GM12875 (cell line): ENCODE measurements around the gene FBXL20.

Source experiments
- H3K4me3 ChIP-seq: one replicate; pipeline ENCODE4 v1.5.1; 2011; ENCODE audit warnings: low read depth, low read length, control low read depth
- TF ChIP-seq, protein P1 (sequence below): IDR thresholded peaks from 2 replicates; pipeline ENCODE4 v1.5.1; 2011; ENCODE audit warnings: low read depth, mild to moderate bottlenecking, control low read depth, inconsistent platforms, low read length, moderate library complexity, borderline replicate concordance; ENCODE audit not compliant: insufficient read depth

FBXL20 gene

DNA sequence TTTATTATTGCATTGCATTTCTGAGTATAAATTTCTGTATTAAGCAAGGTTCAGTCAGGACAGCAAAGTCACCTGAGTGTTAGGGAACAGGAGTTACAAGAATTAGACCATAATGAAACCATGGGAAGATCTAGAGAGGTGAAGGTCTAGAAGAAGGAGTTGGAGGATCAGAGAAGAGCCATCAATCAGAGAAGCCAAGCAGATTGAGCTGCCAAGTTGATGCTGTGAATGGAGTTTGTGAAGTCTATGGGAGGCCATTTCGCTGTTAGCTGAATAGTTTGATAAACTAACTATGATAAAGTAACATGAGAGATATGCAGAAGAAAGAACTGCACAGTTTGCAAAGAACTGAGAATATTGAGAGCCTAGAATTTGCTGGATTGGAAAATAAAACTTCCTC lies 40.4 kb downstream of the FBXL20 start:
- TF ChIP-seq, protein P1, sequence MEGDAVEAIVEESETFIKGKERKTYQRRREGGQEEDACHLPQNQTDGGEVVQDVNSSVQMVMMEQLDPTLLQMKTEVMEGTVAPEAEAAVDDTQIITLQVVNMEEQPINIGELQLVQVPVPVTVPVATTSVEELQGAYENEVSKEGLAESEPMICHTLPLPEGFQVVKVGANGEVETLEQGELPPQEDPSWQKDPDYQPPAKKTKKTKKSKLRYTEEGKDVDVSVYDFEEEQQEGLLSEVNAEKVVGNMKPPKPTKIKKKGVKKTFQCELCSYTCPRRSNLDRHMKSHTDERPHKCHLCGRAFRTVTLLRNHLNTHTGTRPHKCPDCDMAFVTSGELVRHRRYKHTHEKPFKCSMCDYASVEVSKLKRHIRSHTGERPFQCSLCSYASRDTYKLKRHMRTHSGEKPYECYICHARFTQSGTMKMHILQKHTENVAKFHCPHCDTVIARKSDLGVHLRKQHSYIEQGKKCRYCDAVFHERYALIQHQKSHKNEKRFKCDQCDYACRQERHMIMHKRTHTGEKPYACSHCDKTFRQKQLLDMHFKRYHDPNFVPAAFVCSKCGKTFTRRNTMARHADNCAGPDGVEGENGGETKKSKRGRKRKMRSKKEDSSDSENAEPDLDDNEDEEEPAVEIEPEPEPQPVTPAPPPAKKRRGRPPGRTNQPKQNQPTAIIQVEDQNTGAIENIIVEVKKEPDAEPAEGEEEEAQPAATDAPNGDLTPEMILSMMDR = no peak

DNA sequence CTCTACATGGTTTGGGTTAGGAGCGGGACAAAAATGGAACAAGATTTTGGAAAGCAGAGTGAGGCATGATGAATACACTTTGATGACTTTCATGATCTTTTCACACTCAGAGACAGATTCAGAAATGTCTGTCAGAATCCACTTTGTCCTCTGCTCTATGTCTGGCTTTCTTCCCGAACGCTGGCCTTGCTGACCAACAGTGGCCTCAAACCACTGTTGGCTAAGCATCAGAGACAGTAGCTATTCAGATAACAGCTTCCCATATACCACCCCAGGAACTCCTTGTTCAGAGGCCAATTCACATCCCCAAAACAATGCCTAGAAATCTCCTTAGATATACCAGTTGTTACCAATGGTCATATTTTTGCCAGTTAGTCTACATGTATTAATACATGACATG lies 40.9 kb downstream of the FBXL20 start:
- TF ChIP-seq, protein P1 = no peak
- H3K4me3 ChIP-seq = no peak overlapping the region

More for the DNA sequence above, 40.4 kb downstream of the FBXL20 start:
- H3K4me3 ChIP-seq = no peak overlapping the region

DNA sequence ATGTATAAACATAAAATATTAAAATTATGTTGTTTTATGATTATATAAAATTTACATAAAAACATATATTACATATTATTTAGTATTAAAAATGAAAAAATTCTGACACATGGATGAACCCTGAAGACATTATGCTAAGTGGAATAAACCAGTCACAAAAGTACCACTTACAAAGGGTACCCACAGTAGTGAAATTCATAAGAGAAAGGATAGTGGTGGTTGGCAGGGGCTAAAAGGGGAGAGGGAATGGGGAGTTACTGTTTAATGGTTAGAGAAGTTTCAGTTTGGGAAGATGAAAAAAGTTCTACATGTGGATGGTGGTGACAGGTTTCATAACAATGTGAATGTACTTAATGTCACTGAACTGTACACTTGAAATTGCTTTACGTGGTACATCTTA lies 41.4 kb downstream of the FBXL20 start:
- no peak overlapping the region for H3K4me3 ChIP-seq
- TF ChIP-seq, protein P1 = no peak

DNA sequence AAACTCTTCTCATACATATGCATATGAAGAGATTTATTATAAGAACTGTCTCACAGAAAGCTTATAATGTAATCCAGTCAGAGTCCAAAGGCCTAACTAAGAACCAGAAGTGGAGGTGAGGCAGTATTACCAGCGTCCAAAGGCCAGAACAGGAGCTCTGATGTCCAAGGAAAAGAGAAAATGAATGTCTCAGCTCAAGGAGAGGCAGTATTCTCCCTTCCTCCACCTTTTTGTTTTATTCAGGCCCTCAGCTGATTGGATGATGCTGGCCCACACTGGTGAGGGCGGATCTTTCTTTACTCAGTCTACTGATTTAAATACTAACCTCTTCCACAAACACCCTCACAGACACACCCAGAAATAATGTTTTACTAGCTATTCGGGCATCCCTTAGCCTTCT lies 43.4 kb downstream of the FBXL20 start:
- no peak overlapping the region for H3K4me3 ChIP-seq
- TF ChIP-seq, protein P1 = no peak

DNA sequence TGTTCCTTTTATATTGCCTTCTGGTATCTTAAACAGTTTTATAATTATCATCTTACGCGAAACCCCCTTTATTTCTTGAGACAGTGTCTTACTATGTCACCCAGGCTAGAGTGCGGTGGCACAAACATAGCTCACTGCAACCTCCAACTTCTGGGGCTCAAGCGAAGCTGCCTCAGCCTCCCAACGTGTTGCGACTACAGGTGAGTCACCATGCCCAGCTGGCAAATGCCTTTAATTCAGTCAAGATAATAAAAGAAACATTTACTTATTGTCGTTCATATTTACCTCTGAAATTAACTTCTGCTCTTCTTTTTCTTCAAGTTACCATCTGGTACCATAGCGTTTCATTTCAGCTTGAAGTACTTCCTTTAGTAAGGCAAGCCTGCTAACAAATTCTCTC lies 43.9 kb downstream of the FBXL20 start:
- no peak overlapping the region for H3K4me3 ChIP-seq
- TF ChIP-seq, protein P1 = no peak

DNA sequence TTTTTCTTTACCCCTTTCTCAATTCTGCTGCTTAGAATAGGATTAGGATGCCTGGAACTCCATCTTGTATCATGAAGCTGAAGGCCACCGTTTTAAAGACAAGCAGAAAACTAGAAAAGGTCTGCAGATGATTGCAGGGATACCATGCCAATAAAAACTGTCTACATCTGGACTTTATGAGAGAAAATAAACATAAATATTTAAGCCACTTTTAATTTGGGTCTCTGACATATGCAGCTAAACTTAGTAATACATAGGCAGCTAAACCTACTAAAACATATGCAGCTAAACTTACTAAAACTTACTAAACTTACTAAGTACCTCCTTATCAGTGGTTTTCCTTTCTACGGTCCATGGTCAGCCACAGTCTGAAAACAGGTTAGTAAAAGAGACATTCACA lies 48.4 kb downstream of the FBXL20 start:
- no peak overlapping the region for H3K4me3 ChIP-seq
- TF ChIP-seq, protein P1 = no peak

DNA sequence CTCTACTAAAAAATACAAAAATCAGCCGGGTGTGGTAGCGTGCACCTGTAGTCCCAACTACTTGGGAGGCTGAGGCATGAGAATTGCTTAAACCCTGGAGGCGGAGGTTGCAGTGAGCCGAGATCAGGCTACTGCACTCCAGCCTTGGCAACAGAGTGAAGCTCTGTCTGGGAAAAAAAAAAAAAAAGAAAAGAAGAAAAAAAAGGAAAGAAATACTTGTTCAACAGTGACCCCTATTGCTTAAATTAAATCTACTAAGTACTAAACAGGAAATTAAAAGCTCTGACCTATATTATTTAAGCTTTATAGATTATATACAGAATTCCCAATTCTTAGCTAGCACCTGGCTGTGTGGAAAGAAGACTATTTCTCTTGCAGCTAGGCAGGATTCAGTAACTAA lies 48.9 kb downstream of the FBXL20 start:
- TF ChIP-seq, protein P1 = no peak
- H3K4me3 ChIP-seq = no peak overlapping the region
